Nephron (organoid): ENCODE results near the gene ACSM3.

Experiments
- H3K27ac Mint-ChIP-seq, 3 experiments: 2 replicates each; pipeline ENCODE4 v1.8.0; 2020; ENCODE audit warnings: mixed read lengths in 3 of 3, mild to moderate bottlenecking in 2 of 3, moderate library complexity in 1 of 3
- H3K27me3 Mint-ChIP-seq: 2 replicates; pipeline ENCODE4 v1.8.0; 2021; ENCODE audit warnings: low read depth, mild to moderate bottlenecking, moderate library complexity, mixed read lengths
- H3K36me3 Mint-ChIP-seq: 2 replicates; pipeline ENCODE4 v1.8.0; 2020; ENCODE audit warnings: low read depth, mixed read lengths
- H3K4me1 Mint-ChIP-seq: 2 replicates; pipeline ENCODE4 v1.8.0; 2020; ENCODE audit warnings: mixed read lengths
- H3K4me3 Mint-ChIP-seq, 3 experiments: 2 replicates each; pipeline ENCODE4 v1.8.0; 2020; ENCODE audit warnings: mild to moderate bottlenecking in 3 of 3, mixed read lengths in 3 of 3, moderate library complexity in 2 of 3
- H3K9me3 Mint-ChIP-seq: 2 replicates; pipeline ENCODE4 v1.8.0; 2020; ENCODE audit warnings: mixed read lengths
- TF ChIP-seq, protein P1 (sequence below), 3 experiments: fragments of 200-600 bp; sonication (generic); IDR thresholded peaks; one replicate each; pipeline ENCODE4 v1.5.0; 2021; ENCODE audit warnings: antibody characterized with exemption in 3 of 3; ENCODE audit not compliant: unreplicated experiment in 3 of 3

Gene ACSM3

DNA sequence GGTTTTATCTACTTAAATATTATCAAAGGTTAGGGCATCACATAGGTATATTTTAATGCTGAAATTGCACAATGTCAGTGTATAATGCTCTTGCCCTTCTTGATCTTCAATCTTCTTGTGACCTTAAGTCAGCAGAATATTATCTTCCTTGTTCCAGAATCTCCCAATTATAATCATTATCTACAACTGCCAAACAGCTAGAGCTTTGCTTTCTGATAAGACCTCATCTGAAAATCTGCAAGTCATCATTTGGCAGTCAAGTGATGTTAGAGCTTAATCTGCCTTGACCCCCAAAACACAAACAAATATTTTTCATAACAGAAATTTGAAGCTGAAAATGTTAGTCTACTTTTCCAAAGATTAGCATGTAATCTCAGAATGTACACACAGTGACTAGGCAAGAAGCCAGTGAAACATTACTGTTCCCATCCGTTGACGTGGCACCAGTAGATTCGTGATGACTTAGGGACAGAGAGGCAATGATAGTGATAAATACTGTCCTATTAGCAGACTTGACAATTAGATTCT is 62.3 kb downstream of the ACSM3 start:
- Mint-ChIP-seq H3K9me3 (no peaks in the 10 kb centered on the region), H3K4me3 (no peak overlapping the region), H3K36me3 (peaks cover 4% of the 10 kb centered on the region), H3K27me3 (no peaks in the 10 kb centered on the region), H3K27ac (no peak overlapping the region), H3K4me1 (no peaks in the 10 kb centered on the region)
- TF ChIP-seq, protein P1, sequence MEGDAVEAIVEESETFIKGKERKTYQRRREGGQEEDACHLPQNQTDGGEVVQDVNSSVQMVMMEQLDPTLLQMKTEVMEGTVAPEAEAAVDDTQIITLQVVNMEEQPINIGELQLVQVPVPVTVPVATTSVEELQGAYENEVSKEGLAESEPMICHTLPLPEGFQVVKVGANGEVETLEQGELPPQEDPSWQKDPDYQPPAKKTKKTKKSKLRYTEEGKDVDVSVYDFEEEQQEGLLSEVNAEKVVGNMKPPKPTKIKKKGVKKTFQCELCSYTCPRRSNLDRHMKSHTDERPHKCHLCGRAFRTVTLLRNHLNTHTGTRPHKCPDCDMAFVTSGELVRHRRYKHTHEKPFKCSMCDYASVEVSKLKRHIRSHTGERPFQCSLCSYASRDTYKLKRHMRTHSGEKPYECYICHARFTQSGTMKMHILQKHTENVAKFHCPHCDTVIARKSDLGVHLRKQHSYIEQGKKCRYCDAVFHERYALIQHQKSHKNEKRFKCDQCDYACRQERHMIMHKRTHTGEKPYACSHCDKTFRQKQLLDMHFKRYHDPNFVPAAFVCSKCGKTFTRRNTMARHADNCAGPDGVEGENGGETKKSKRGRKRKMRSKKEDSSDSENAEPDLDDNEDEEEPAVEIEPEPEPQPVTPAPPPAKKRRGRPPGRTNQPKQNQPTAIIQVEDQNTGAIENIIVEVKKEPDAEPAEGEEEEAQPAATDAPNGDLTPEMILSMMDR (IDR thresholded peaks at IDR 0.05; ENCODE audit: unreplicated experiment in 3 of 3): no peak

DNA sequence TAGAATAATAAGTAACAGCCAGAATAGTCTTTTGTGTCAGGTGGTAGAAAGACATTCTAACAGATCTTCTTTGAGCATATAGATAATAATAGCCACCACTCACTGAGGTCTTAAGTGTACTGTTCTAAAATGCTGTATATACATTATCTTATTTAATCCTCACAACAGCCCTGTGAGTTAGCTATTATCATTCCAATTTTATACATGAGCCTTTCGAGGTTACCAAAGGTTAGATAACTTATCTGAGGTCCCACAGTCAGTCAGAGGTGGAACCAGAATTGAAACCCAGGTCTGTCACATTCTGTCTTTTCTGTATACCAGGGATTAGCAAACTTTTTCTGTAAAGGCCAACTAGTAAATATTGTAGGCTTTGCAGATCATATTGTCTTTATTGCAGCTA is 65.7 kb downstream of the ACSM3 start:
- Mint-ChIP-seq H3K4me1 (no peaks in the 10 kb centered on the region), H3K9me3 (no peaks in the 10 kb centered on the region), H3K27me3 (no peaks in the 10 kb centered on the region), H3K4me3 (no peak overlapping the region), H3K27ac (no peak overlapping the region), H3K36me3 (peaks cover 11% of the 10 kb centered on the region)
- TF ChIP-seq, protein P1 (IDR thresholded peaks at IDR 0.05; ENCODE audit: unreplicated experiment in 3 of 3): no peak

DNA sequence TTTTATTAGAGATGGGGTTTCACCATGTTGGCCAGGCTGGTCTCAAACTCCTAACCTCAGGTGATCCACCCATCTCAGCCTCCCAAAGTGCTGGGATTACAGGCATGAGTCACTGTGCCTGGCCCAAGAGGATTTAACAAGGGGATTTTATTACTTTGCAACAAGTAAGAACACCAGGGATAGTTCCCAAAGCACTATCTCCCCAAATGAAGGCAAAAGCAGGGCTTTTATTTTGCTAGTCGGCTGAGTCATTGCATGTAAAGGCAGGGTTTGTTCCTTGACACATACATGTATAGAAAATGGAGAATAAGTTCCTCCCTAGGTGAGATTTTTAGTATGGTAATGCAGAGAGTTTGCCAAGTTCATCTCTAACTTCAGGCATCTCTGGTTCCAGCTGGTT is 66.6 kb downstream of the ACSM3 start:
- H3K36me3 Mint-ChIP-seq: peaks cover 20% of the 10 kb centered on the region
- no peaks in the 10 kb centered on the region for H3K27me3 Mint-ChIP-seq
- H3K9me3 Mint-ChIP-seq: no peaks in the 10 kb centered on the region
- no peak overlapping the region for H3K4me3 Mint-ChIP-seq
- no peak overlapping the region for H3K27ac Mint-ChIP-seq
- TF ChIP-seq, protein P1 (IDR thresholded peaks at IDR 0.05; ENCODE audit: unreplicated experiment in 3 of 3): no peak
- no peaks in the 10 kb centered on the region for H3K4me1 Mint-ChIP-seq

DNA sequence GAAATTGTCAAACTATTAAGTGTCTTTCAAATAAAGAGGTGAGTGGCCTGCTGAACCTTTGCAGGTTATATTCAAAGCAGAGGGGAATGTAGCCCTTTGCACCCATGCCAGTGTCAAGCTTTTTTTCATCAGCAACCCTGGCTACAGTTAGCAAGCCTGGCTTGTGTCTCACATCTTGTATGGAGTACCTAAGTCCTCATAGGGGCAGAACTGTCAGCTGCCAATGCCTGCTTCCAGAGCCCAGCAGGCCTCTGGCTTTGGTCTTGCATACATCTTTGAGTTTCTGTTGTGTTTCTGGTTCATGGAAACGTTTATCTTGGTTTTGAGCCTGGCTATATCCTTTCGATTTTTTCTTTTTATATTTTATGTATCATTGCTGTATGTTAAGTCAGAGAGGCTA is 69.3 kb downstream of the ACSM3 start:
- Mint-ChIP-seq H3K27me3 (no peaks in the 10 kb centered on the region), H3K27ac (no peak overlapping the region), H3K36me3 (peaks cover 46% of the 10 kb centered on the region), H3K4me3 (no peak overlapping the region), H3K9me3 (peaks cover 9% of the 10 kb centered on the region), H3K4me1 (no peaks in the 10 kb centered on the region)
- TF ChIP-seq, protein P1 (IDR thresholded peaks at IDR 0.05; ENCODE audit: unreplicated experiment in 3 of 3): no peak

DNA sequence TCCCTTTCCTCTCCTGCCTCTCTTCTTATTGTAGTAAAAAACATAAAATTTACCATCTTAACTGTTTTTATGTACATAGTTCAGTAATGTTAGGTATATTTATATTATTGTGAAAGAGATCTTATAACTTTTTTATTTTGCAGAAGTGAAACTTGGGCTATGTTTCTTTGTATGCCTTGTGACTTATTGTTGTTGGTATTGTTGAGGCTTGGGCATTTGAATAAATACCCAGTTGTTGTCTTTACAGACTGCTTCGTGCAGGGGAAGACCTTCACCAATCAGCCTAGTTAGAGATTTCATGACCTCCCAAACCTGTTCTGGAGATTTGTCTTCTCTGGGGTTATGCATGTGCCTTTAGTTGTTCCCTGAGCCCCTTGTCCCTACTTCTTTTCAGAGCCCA is 74.4 kb downstream of the ACSM3 start:
- Mint-ChIP-seq H3K27ac (no peak overlapping the region), H3K4me3 (no peak overlapping the region), H3K9me3 (peaks cover 9% of the 10 kb centered on the region), H3K27me3 (no peaks in the 10 kb centered on the region), H3K4me1 (no peaks in the 10 kb centered on the region), H3K36me3 (peaks cover 69% of the 10 kb centered on the region)
- TF ChIP-seq, protein P1 (IDR thresholded peaks at IDR 0.05; ENCODE audit: unreplicated experiment in 3 of 3): no peak

DNA sequence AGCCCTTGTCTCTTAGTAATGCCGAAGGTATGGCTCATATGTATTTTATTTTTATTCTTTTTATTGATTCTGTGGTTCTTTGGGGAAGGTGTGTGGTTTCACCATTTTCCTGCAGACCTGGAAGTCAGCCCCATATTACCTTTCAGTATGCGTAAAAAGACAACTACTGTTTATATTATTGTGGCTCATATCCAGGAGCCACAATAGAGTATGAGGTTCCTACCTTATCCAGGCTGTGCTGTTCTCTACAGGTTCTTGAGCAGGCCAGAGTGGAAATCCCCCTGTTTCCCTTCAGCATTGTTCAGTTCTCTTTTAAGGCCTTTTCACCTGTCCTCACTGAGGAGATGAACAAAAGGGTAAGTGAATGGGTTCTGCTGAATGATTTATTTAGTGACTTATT is 75.7 kb downstream of the ACSM3 start:
- Mint-ChIP-seq H3K9me3 (peaks cover 9% of the 10 kb centered on the region), H3K4me1 (no peaks in the 10 kb centered on the region), H3K4me3 (no peak overlapping the region), H3K27me3 (no peaks in the 10 kb centered on the region), H3K27ac (no peak overlapping the region), H3K36me3 (peaks cover 64% of the 10 kb centered on the region)
- TF ChIP-seq, protein P1 (IDR thresholded peaks at IDR 0.05; ENCODE audit: unreplicated experiment in 3 of 3): no peak
